Rectal smooth muscle tissue (tissue), 1 donor: ENCODE results near the gene C3orf70.

ENCODE experiments used
- H3K27ac ChIP-seq: one replicate; pipeline ENCODE4 v1.7.0; 2013; ENCODE audit warnings: low read depth, low read length, inconsistent platforms
- H3K27me3 ChIP-seq: one replicate; pipeline ENCODE4 v1.7.0; 2013; ENCODE audit warnings: low read length; ENCODE audit not compliant: control insufficient read depth, insufficient read depth
- H3K36me3 ChIP-seq: one replicate; pipeline ENCODE4 v1.7.0; 2013; ENCODE audit warnings: low read length; ENCODE audit not compliant: control insufficient read depth, insufficient read depth
- H3K4me1 ChIP-seq: one replicate; pipeline ENCODE4 v1.7.0; 2013; ENCODE audit warnings: low read length; ENCODE audit not compliant: control insufficient read depth, insufficient read depth
- H3K4me3 ChIP-seq: one replicate; pipeline ENCODE4 v1.7.0; 2013; ENCODE audit warnings: low read length
- H3K9ac ChIP-seq: one replicate; pipeline ENCODE4 v1.7.0; 2013; ENCODE audit warnings: low read length

Gene C3orf70

GRCh38 chr3:185076219-185076618 is 76.6 kb downstream of the C3orf70 start:
- Histone ChIP-seq H3K27me3 (no peaks in the 10 kb centered on the region), H3K4me1 (no peaks in the 10 kb centered on the region), H3K27ac (no peak overlapping the region), H3K4me3 (no peak overlapping the region), H3K9ac (no peak overlapping the region), H3K36me3 (no peaks in the 10 kb centered on the region)

- Histone ChIP-seq H3K27me3 (no peaks in the 10 kb centered on the region), H3K4me1 (no peaks in the 10 kb centered on the region), H3K9ac (no peak overlapping the region), H3K27ac (no peak overlapping the region), H3K36me3 (no peaks in the 10 kb centered on the region), H3K4me3 (no peak overlapping the region)
These were observed 77.3 kb downstream of the C3orf70 start for GRCh38 chr3:185075547-185075946.

GRCh38 chr3:185071287-185071800 is 81.5 kb downstream of the C3orf70 start:
- Histone ChIP-seq H3K27ac (no peak overlapping the region), H3K27me3 (no peaks in the 10 kb centered on the region), H3K4me3 (no peak overlapping the region), H3K36me3 (no peaks in the 10 kb centered on the region), H3K4me1 (no peaks in the 10 kb centered on the region), H3K9ac (no peak overlapping the region)

- H3K9ac ChIP-seq, result no peak overlapping the region
- no peak overlapping the region for H3K27ac ChIP-seq
- H3K36me3 ChIP-seq, result no peaks in the 10 kb centered on the region
- no peaks in the 10 kb centered on the region for H3K4me1 ChIP-seq
- no peaks in the 10 kb centered on the region for H3K27me3 ChIP-seq
- no peak overlapping the region for H3K4me3 ChIP-seq
These were observed 82.2 kb downstream of the C3orf70 start for GRCh38 chr3:185070491-185071286.

DNA sequence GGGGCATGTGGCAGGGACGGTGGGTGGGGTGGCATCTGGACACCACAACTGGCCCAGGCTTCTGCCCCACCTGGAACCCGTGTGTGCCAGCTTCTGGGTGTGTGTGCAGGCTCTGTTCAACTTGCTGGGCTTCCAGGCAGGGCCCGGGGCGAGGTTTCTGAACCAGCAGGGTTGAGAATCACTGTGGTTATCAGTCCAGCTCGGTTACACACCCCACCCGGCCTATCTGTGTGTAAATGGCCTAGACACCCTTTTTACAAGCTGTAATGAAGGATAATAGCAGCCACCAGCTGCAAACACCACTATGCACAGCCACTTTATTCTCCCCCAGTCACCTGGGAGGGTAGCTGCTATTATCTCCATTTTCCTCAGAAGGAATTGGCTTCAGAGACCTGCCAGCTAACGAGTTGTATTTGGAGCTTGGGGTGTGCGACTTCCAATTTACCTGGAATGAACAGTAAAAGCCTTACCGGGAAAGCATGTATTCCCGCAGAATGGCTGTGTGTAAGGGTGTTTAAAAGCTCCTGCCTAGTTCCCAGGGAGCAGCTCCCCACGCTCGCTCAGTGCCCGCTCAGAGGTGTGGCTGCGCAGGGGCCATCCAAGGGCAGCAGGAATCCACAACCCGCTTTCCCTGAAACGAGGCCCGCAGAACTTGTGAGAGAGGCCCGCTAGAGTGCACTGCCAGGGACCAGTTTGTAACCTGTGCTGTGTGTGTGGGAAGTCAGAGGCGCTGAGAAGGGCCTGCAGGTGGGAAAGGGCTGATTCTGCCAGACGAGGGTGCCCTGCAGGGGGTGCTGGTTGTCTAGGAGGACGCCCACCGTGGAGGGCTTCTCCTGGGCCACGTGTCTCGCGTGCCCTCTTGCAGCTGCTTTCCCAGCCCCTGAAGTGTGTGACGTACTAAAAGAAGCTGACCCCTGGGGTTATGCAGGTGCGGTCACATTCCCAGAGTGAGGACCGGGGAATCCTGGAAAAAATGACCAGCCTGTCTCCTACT is 83.5 kb downstream of the C3orf70 start:
- Histone ChIP-seq H3K27ac (no peak overlapping the region), H3K4me3 (no peak overlapping the region), H3K9ac (no peak overlapping the region), H3K4me1 (no peaks in the 10 kb centered on the region), H3K27me3 (no peaks in the 10 kb centered on the region), H3K36me3 (no peaks in the 10 kb centered on the region)

DNA sequence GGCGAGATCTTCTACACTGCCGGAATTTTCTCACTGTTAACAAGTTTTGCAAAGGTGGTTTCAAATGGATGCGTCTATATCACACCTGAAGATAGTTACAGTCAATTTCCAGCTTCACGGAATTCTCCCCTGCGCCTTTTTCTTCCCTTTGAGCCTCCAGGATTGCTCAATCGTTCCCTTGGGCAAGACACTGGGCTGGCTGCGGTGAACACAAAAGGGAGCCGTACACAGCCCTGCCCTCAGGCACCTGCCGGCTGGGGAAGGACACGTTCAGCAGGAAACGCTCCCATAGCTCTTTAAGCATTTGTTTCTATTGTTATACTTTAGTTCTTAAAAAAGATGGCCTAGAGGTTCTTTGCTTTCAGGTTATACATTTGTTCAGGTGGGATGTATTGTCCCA is 85.7 kb downstream of the C3orf70 start:
- H3K4me1 ChIP-seq, result no peaks in the 10 kb centered on the region
- no peaks in the 10 kb centered on the region for H3K27me3 ChIP-seq
- H3K9ac ChIP-seq, result no peak overlapping the region
- H3K36me3 ChIP-seq, result no peaks in the 10 kb centered on the region
- no peak overlapping the region for H3K4me3 ChIP-seq
- no peak overlapping the region for H3K27ac ChIP-seq

DNA sequence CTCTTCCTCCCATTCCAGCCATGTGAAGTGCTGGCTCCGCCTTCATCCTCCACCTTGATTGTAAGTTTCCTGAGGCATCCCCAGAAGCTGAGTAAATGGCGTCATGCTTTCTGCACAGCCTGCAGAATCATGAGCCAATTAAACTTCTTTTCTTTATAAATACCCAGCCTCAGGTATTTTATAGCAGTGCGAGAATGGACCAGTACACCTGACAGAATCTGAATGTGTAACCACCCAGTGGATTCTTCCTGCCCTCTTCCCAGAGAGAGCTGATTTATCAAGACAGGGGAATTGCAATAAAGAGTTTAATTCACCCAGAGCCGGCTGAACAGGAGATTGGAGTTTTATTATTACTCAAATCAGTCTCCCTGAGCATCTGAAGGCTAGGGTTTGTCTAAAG is 86.6 kb downstream of the C3orf70 start:
- no peaks in the 10 kb centered on the region for H3K4me1 ChIP-seq
- H3K36me3 ChIP-seq, result no peaks in the 10 kb centered on the region
- no peak overlapping the region for H3K4me3 ChIP-seq
- no peak overlapping the region for H3K9ac ChIP-seq
- no peak overlapping the region for H3K27ac ChIP-seq
- no peaks in the 10 kb centered on the region for H3K27me3 ChIP-seq

- Histone ChIP-seq H3K36me3 (no peaks in the 10 kb centered on the region), H3K27ac (no peak overlapping the region), H3K9ac (no peak overlapping the region), H3K4me1 (no peaks in the 10 kb centered on the region), H3K27me3 (no peaks in the 10 kb centered on the region), H3K4me3 (no peak overlapping the region)
These were observed 87.8 kb downstream of the C3orf70 start for GRCh38 chr3:185065059-185065458.

- H3K4me1 ChIP-seq, result no peaks in the 10 kb centered on the region
- no peak overlapping the region for H3K4me3 ChIP-seq
- no peaks in the 10 kb centered on the region for H3K36me3 ChIP-seq
- no peaks in the 10 kb centered on the region for H3K27me3 ChIP-seq
- H3K27ac ChIP-seq, result no peak overlapping the region
- H3K9ac ChIP-seq, result no peak overlapping the region
These were observed 89.4 kb downstream of the C3orf70 start for GRCh38 chr3:185063431-185063830.

DNA sequence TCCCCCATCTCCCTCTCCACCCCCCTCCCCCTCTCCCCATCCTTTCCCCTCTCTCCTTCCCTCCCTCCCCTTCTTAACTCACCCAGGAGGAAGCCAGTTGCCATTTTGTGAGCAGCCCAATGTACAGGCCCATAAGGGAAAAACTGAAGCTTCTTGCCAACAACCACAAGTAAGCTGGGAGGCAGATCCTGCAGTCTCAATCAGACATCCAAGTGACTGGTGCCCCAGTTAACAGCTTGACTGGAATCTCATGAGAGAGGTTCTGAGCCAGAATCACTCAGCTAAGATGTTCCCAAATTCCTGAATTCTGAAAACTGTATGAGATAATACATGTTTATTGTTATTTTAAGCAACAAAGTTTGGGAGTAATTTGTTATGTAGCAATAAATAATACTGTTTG is 90.7 kb downstream of the C3orf70 start:
- Histone ChIP-seq H3K9ac (no peak overlapping the region), H3K4me3 (no peak overlapping the region), H3K27me3 (no peaks in the 10 kb centered on the region), H3K4me1 (no peaks in the 10 kb centered on the region), H3K36me3 (no peaks in the 10 kb centered on the region), H3K27ac (no peak overlapping the region)

DNA sequence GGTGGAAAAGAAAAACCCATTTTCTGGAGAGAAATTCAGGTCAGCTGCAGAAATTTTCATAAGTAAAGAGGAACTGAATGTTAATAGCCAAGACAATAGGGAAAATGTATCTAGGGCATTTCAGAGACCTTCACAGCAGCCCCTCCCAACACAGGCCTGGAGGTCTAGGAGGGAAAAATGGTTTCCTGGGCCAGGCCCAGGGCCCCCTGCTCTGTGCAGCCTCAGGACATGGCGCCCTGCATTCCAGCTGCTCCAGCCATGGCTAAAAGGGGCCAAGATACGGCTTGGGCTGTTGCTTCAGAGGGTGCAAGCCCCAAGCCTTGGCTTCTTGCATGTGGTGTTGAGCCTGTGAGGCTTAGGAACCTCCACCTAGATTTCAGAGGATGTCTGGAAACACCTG is 92.2 kb downstream of the C3orf70 start:
- Histone ChIP-seq H3K4me3 (no peak overlapping the region), H3K36me3 (no peaks in the 10 kb centered on the region), H3K4me1 (no peaks in the 10 kb centered on the region), H3K27me3 (no peaks in the 10 kb centered on the region), H3K9ac (no peak overlapping the region), H3K27ac (no peak overlapping the region)

GRCh38 chr3:185059766-185060165 is 93.1 kb downstream of the C3orf70 start:
- no peak overlapping the region for H3K9ac ChIP-seq
- H3K4me1 ChIP-seq, result no peaks in the 10 kb centered on the region
- H3K4me3 ChIP-seq, result no peak overlapping the region
- no peaks in the 10 kb centered on the region for H3K36me3 ChIP-seq
- no peak overlapping the region for H3K27ac ChIP-seq
- H3K27me3 ChIP-seq, result no peaks in the 10 kb centered on the region
